Endothelial cell of umbilical vein (primary cell): Measurements from ENCODE around the gene FAM135A. TPM values are rescaled to one million over a fixed set of nuclear protein-coding genes. Genes with fewer than 3 reads are reported as not detected.

ENCODE experiments used
- BruUV-seq: library from RNA; stranded (reverse); fragments of 400-500 nt; replicated peaks from 2 replicates; lab custom pipeline; 2021; lab: Mats Ljungman, UMichigan
- CTCF ChIA-PET: fragments of 300-600, 350-600 bp; sonication (Branson Sonifier 250); formaldehyde crosslinking; loops from one replicate; lab custom pipeline; 2021; ENCODE audit warnings: antibody characterized with exemption, inconsistent platforms; lab: Charles Lee
- POLR2A ChIA-PET: fragments of 300-600, 350-600 bp; sonication (Branson Sonifier 250); formaldehyde crosslinking; loops from one replicate; lab custom pipeline; 2021; ENCODE audit warnings: antibody characterized with exemption, inconsistent platforms; lab: Charles Lee
- DNase-seq: peaks from one replicate; pipeline ENCODE4 v3.0.0-alpha.2; 2011; ENCODE audit warnings: low read depth, low spot score
- FAIRE-seq: peaks from 2 replicates; lab custom pipeline; 2011; peaks lifted over from hg19 to GRCh38; lab: Jason Lieb, UNC
- H2AFZ ChIP-seq: 2 replicates; pipeline ENCODE4 v1.6.0; 2012; ENCODE audit warnings: low read depth, low read length, control low read depth, inconsistent platforms
- H3K27ac ChIP-seq: 2 replicates; pipeline ENCODE4 v1.5.1; 2011; ENCODE audit warnings: low read depth, mild to moderate bottlenecking, control low read depth, low read length, moderate library complexity; ENCODE audit not compliant: insufficient read depth
- H3K27me3 ChIP-seq, 2 experiments: 2 replicates each; pipeline versions ENCODE4 v1.6.0 to v1.6.1; 2011; ENCODE audit warnings: low read length in 2 of 2, mixed read lengths in 1 of 2; ENCODE audit not compliant: control insufficient read depth in 2 of 2, insufficient read depth in 2 of 2
- H3K36me3 ChIP-seq, 2 experiments: 2 replicates in 1 of 2; 3 replicates in 1 of 2; pipeline ENCODE4 v1.5.1; 2011; ENCODE audit warnings: low read length in 2 of 2, mild to moderate bottlenecking in 1 of 2, moderate library complexity in 1 of 2; ENCODE audit not compliant: control insufficient read depth in 2 of 2, insufficient read depth in 2 of 2; ENCODE audit errors: extremely low read depth in 1 of 2
- H3K4me1 ChIP-seq: 3 replicates; pipeline ENCODE4 v1.5.1; 2011; ENCODE audit warnings: mild to moderate bottlenecking, low read length; ENCODE audit not compliant: control insufficient read depth, insufficient read depth; ENCODE audit errors: extremely low read depth
- H3K4me2 ChIP-seq: 2 replicates; pipeline ENCODE4 v1.6.1; 2011; ENCODE audit warnings: low read length, control low read depth, mixed read lengths; ENCODE audit not compliant: insufficient read depth
- H3K4me3 ChIP-seq, 3 experiments: fragments of 200-600 bp in 1 of 3; sonication (generic), shearing (Covaris generic) in 1 of 3; replicated peaks in 1 of 3; 2 replicates each; pipeline ENCODE4 v1.5.1; 2011 to 2016; ENCODE audit warnings: control low read depth in 3 of 3, low read length in 3 of 3, mild to moderate bottlenecking in 2 of 3, inconsistent platforms in 1 of 3, low read depth in 1 of 3, moderate library complexity in 1 of 3; ENCODE audit not compliant: insufficient read depth in 1 of 3
- H3K79me2 ChIP-seq: 2 replicates; pipeline ENCODE4 v1.6.0; 2012; ENCODE audit warnings: low read length, inconsistent platforms; ENCODE audit not compliant: control insufficient read depth, insufficient read depth
- H3K9ac ChIP-seq: replicated peaks from 2 replicates; pipeline ENCODE3; 2011; ENCODE audit warnings: low read length, control low read depth; ENCODE audit not compliant: insufficient read depth; ENCODE audit errors: extremely low read depth
- H3K9me1 ChIP-seq: replicated peaks from 3 replicates; pipeline ENCODE4 v1.6.0; 2011; ENCODE audit warnings: mild to moderate bottlenecking, low read length; ENCODE audit not compliant: control insufficient read depth, insufficient read depth; ENCODE audit errors: extremely low read depth
- H3K9me3 ChIP-seq: replicated peaks from 2 replicates; pipeline ENCODE4 v1.5.1; 2012; ENCODE audit warnings: low read length, inconsistent platforms; ENCODE audit not compliant: control insufficient read depth, insufficient read depth
- H4K20me1 ChIP-seq: replicated peaks from 2 replicates; pipeline ENCODE3; 2011; ENCODE audit warnings: mild to moderate bottlenecking, low read length; ENCODE audit not compliant: control insufficient read depth, insufficient read depth; ENCODE audit errors: extremely low read depth
- CTCF ChIP-seq, 2 donors: IDR thresholded peaks; 1 replicate in 1 of 2; 2 replicates in 1 of 2; pipeline ENCODE4 v1.5.1; 2011; ENCODE audit warnings: low read length in 2 of 2, mild to moderate bottlenecking in 2 of 2, moderate library complexity in 2 of 2, control low read depth in 1 of 2, inconsistent platforms in 1 of 2, low read depth in 1 of 2; ENCODE audit not compliant: insufficient read depth in 1 of 2; ENCODE audit errors: extremely low read depth in 1 of 2
- EZH2 ChIP-seq: IDR thresholded peaks from 2 replicates; pipeline ENCODE4 v1.6.1; 2012; ENCODE audit warnings: borderline replicate concordance, low read depth, mild to moderate bottlenecking, moderate library complexity, low read length, inconsistent platforms; ENCODE audit not compliant: severe bottlenecking
- FOS ChIP-seq: IDR thresholded peaks from 2 replicates; pipeline ENCODE4 v1.6.1; 2011; ENCODE audit warnings: mild to moderate bottlenecking, low read length, moderate library complexity, borderline replicate concordance; ENCODE audit not compliant: insufficient read depth
- GATA2 ChIP-seq: IDR thresholded peaks from 2 replicates; pipeline ENCODE4 v1.7.0; 2011; ENCODE audit warnings: low read depth, mild to moderate bottlenecking, moderate library complexity, mixed read lengths, low read length; ENCODE audit not compliant: insufficient read length, insufficient read depth
- JUN ChIP-seq: IDR thresholded peaks from 2 replicates; pipeline ENCODE4 v1.6.1; 2011; ENCODE audit warnings: borderline replicate concordance, low read depth; ENCODE audit not compliant: insufficient read length, insufficient read depth
- MYC ChIP-seq: IDR thresholded peaks from one replicate; pipeline ENCODE4 v1.6.1; 2011; ENCODE audit warnings: mild to moderate bottlenecking, low read depth, low read length
- POLR2A ChIP-seq: IDR thresholded peaks from 2 replicates; pipeline ENCODE4 v1.6.1; 2012; ENCODE audit warnings: low read depth, mild to moderate bottlenecking, control low read depth, low read length
- POLR2AphosphoS5 ChIP-seq: IDR thresholded peaks from 2 replicates; pipeline ENCODE4 v1.6.1; 2012; ENCODE audit warnings: low read depth, mild to moderate bottlenecking, control low read depth, low read length, moderate library complexity; ENCODE audit not compliant: insufficient read depth
- dilution Hi-C: fragments of 300-500 bp; cut with MboI; formaldehyde crosslinking; loops from one replicate; pipeline ENCODE4 v1.15.0; 2019; ENCODE audit warnings: low sequenced_read_pairs; ENCODE audit not compliant: extremely low pct_ligation_motif_present
- intact Hi-C: fragments of 100-400 bp; cut with micrococcal nuclease; formaldehyde crosslinking; loops from one replicate; pipeline ENCODE4 v1.10.0; 2022
- polyA plus RNA-seq, 4 experiments: library from polyadenylated mRNA; depleted of rRNA in 3 of 4; stranded (reverse) in 3 of 4; unstranded in 1 of 4; fragments of >200 nt; gene quantifications; 2 replicates each; pipeline versions ENCODE4 v1.2.1 to v1.2.3, GENCODE V29; 2011 to 2012; ENCODE audit warnings: missing spikeins in 1 of 4
- total RNA-seq: library from RNA; stranded (reverse); gene quantifications from 2 replicates; pipeline ENCODE4 v1.2.3, GENCODE V29; 2021
- TF ChIP-seq, protein P1 (sequence below): IDR thresholded peaks from 2 replicates; pipeline ENCODE4 v1.6.1; 2011; ENCODE audit not compliant: insufficient read depth, insufficient read length

Gene FAM135A
- total and polyA plus RNA-seq, 2 donors (not counting 3 experiments of a cell fraction or from before 2014, with no cell fraction given): 3.7 to 9.6 TPM

DNA sequence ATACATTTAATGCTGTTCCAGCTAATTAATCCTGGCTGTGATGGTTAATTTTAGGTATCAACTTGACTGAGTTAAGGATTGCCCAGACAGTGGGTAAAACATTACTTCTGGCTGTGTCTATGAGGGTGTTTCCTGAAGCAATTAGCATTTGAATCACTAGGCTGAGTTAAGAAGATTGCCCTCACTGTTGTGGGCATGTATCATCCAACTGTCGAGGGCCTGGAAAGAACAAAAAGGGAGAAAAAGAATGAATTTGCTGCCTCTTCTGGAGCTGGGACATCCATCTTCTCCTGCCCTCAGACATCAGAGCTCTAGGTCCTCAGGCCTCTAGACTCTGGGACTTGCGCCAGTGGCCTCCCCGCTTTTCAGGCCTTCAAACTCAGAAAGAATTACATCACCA is 187.7 kb downstream of the FAM135A start:
- no peak overlapping the region for H3K4me2 ChIP-seq
- FAIRE-seq (no peak), DNase-seq (no peak)
- no peak overlapping the region for H3K9ac ChIP-seq
- CTCF ChIA-PET: no interaction called here
- no peaks in the 10 kb centered on the region for H3K4me1 ChIP-seq
- no peaks in the 10 kb centered on the region for H3K27me3 ChIP-seq
- no peaks in the 10 kb centered on the region for H3K9me3 ChIP-seq
- no peaks in the 10 kb centered on the region for H3K79me2 ChIP-seq
- POLR2A ChIA-PET: no interaction called here
- H3K9me1 ChIP-seq: no peaks in the 10 kb centered on the region
- no peaks in the 10 kb centered on the region for H4K20me1 ChIP-seq
- TF ChIP-seq CTCF (IDR thresholded peaks at IDR 0.05; ENCODE audit: extremely low read depth in 1 of 2, insufficient read depth in 1 of 2, low read depth in 1 of 2, low read length in 2 of 2) (no peak), FOS (no peak), MYC (no peak)
- TF ChIP-seq, protein P1, sequence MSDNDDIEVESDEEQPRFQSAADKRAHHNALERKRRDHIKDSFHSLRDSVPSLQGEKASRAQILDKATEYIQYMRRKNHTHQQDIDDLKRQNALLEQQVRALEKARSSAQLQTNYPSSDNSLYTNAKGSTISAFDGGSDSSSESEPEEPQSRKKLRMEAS: no peak
- intact Hi-C loops: no loop called here
- no peak overlapping the region for H3K27ac ChIP-seq
- dilution Hi-C loops: no loop called here
- no TSS peak for BruUV-seq
- no peaks in the 10 kb centered on the region for H3K36me3 ChIP-seq
- H3K4me3 ChIP-seq: no peak overlapping the region
- no peak overlapping the region for H2AFZ ChIP-seq

- dilution Hi-C loops: no loop called here
- CTCF ChIA-PET: interaction anchor here (0.9 kb wide), 1 partner anchor 83 kb away, joined by 3 read pairs; no protein-coding TSS in a partner anchor
These were observed 190.9 kb downstream of the FAM135A start for GRCh38 chr6:70604254-70604653.

More at GRCh38 chr6:70604254-70604653, 190.9 kb downstream of the FAM135A start:
- no peak overlapping the region for H2AFZ ChIP-seq
- H3K4me2 ChIP-seq: no peak overlapping the region
- H3K9me1 ChIP-seq: no peaks in the 10 kb centered on the region
- no peak for FAIRE-seq
- POLR2A ChIA-PET: no interaction called here
- no peak overlapping the region for H3K4me3 ChIP-seq
- intact Hi-C loops: no loop called here
- BruUV-seq: no TSS peak
- no peaks in the 10 kb centered on the region for H3K4me1 ChIP-seq
- no peaks in the 10 kb centered on the region for H3K79me2 ChIP-seq
- no peaks in the 10 kb centered on the region for H3K9me3 ChIP-seq
- H3K27me3 ChIP-seq: no peaks in the 10 kb centered on the region
- H3K36me3 ChIP-seq: no peaks in the 10 kb centered on the region
- TF ChIP-seq, protein P1: no peak
- TF ChIP-seq GATA2 (no peak), EZH2 (no peak), JUN (no peak), FOS (no peak), POLR2AphosphoS5 (no peak), POLR2A (no peak), CTCF (IDR thresholded peaks at IDR 0.05; ENCODE audit: extremely low read depth in 1 of 2, insufficient read depth in 1 of 2, low read depth in 1 of 2, low read length in 2 of 2) (no peak), MYC (no peak)
- no peak overlapping the region for H3K27ac ChIP-seq
- H3K9ac ChIP-seq: no peak overlapping the region
- no peaks in the 10 kb centered on the region for H4K20me1 ChIP-seq
- DNase-seq: no peak
